CD4-positive, alpha-beta T cell treated with Interleukin-17A for 4 hours (primary cell): ENCODE data around the gene BICD2.
"Not testable (repeated sequence)": the region's sequence is repeated elsewhere in the genome, so short reads cannot be mapped to it uniquely, and the experiment has no call there.

Experiments used
- DNase-seq: peaks from one replicate; pipeline ENCODE4 v3.0.0-alpha.2; 2020; ENCODE audit warnings: mixed read lengths

Gene BICD2

GRCh38 chr9:92764381-92764987 lies at the start of gene BICD2:
BICD2 (minus strand) TSS chr9:92764833; CDS start chr9:92764744, 89 bp downstream.
- DNase-seq, result no peak

GRCh38 chr9:92809629-92810326 lies 45.1 kb upstream of the BICD2 start:
- peak; percentile 14 for DNase-seq

GRCh38 chr9:92808726-92809451 lies 44.3 kb upstream of the BICD2 start:
- peak; percentile 65 for DNase-seq

GRCh38 chr9:92807757-92808725 lies 43.4 kb upstream of the BICD2 start:
- peak; percentile 58 for DNase-seq

GRCh38 chr9:92807031-92807756 lies 42.6 kb upstream of the BICD2 start:
- peak; percentile 9 for DNase-seq

GRCh38 chr9:92804727-92805126 lies 40.1 kb upstream of the BICD2 start:
- DNase-seq, result no peak

GRCh38 chr9:92798358-92798757 lies 33.7 kb upstream of the BICD2 start:
- no peak for DNase-seq

- not testable (repeated sequence) for DNase-seq
Observed at GRCh38 chr9:92796337-92796804, 31.7 kb upstream of the BICD2 start.

- no peak for DNase-seq
Observed at GRCh38 chr9:92795598-92796336, 31.1 kb upstream of the BICD2 start.

- DNase-seq, result no peak
Observed at GRCh38 chr9:92795000-92795399, 30.4 kb upstream of the BICD2 start.

- DNase-seq, result no peak
Observed at GRCh38 chr9:92794426-92794825, 29.8 kb upstream of the BICD2 start.

GRCh38 chr9:92790542-92791527 lies 26.2 kb upstream of the BICD2 start:
- peak; percentile 84 for DNase-seq

GRCh38 chr9:92786298-92786697 lies 21.7 kb upstream of the BICD2 start:
- no peak for DNase-seq

- peak; percentile 7 for DNase-seq
Observed at GRCh38 chr9:92781899-92782298, 17.3 kb upstream of the BICD2 start.

GRCh38 chr9:92780206-92780605 lies 15.6 kb upstream of the BICD2 start:
- DNase-seq, result no peak

- DNase-seq, result no peak
Observed at GRCh38 chr9:92775466-92775865, 10.8 kb upstream of the BICD2 start.

GRCh38 chr9:92774274-92774673 lies 9.6 kb upstream of the BICD2 start:
- DNase-seq, result no peak

GRCh38 chr9:92773810-92774209 lies 9.2 kb upstream of the BICD2 start:
- no peak for DNase-seq

- DNase-seq, result no peak
Observed at GRCh38 chr9:92771309-92771708, 6.7 kb upstream of the BICD2 start.
